ENCODE data around the gene SLC16A6.
"Not testable (repeated sequence)": the region's sequence is repeated elsewhere in the genome, so short reads cannot be mapped to it uniquely, and the experiment has no call there.

Gene SLC16A6

GRCh38 chr17:68310152-68310551, 19.2 kb upstream of the SLC16A6 start:
- no peak for DNase-seq (ENCODE audit: insufficient read length, low spot score)

GRCh38 chr17:68309066-68309670, 18.2 kb upstream of the SLC16A6 start:
- DNase-seq (ENCODE audit: insufficient read length, low spot score); FAIRE-seq: not testable (repeated sequence)

More at GRCh38 chr17:68310152-68310551, 19.2 kb upstream of the SLC16A6 start:
- TF ChIP-seq CTCF (IDR thresholded peaks at IDR 0.05; ENCODE audit: insufficient read depth, missing control alignments): no peak
- FAIRE-seq: no peak

GRCh38 chr17:68308486-68308885, 17.6 kb upstream of the SLC16A6 start:
- DNase-seq (ENCODE audit: insufficient read length, low spot score); FAIRE-seq: not testable (repeated sequence)

- FAIRE-seq: no peak
- no peak for DNase-seq (ENCODE audit: insufficient read length, low spot score)
- no peak for TF ChIP-seq CTCF (IDR thresholded peaks at IDR 0.05; ENCODE audit: insufficient read depth, missing control alignments)
Observed at GRCh38 chr17:68307443-68307842, 16.5 kb upstream of the SLC16A6 start.

GRCh38 chr17:68306819-68307218, 15.9 kb upstream of the SLC16A6 start:
- TF ChIP-seq CTCF (IDR thresholded peaks at IDR 0.05; ENCODE audit: insufficient read depth, missing control alignments): no peak
- FAIRE-seq (no peak), DNase-seq (ENCODE audit: insufficient read length, low spot score) (no peak)

- DNase-seq (ENCODE audit: insufficient read length, low spot score): no peak
- TF ChIP-seq CTCF (IDR thresholded peaks at IDR 0.05; ENCODE audit: insufficient read depth, missing control alignments): no peak
- FAIRE-seq: no peak
Observed at GRCh38 chr17:68305142-68305541, 14.2 kb upstream of the SLC16A6 start.

- DNase-seq (ENCODE audit: insufficient read length, low spot score) (no peak), FAIRE-seq (no peak)
- no peak for TF ChIP-seq CTCF (IDR thresholded peaks at IDR 0.05; ENCODE audit: insufficient read depth, missing control alignments)
Observed at GRCh38 chr17:68304706-68305105, 13.8 kb upstream of the SLC16A6 start.

- no peak for FAIRE-seq
- TF ChIP-seq CTCF (IDR thresholded peaks at IDR 0.05; ENCODE audit: insufficient read depth, missing control alignments): no peak
- no peak for DNase-seq (ENCODE audit: insufficient read length, low spot score)
Observed at GRCh38 chr17:68302666-68303065, 11.7 kb upstream of the SLC16A6 start.

All from D721Med (cell line).